ENCODE measurements around the gene FAM83B.
"Not testable (repeated sequence)": the region's sequence is repeated elsewhere in the genome, so short reads cannot be mapped to it uniquely, and the experiment has no call there.

The FAM83B gene, protein sequence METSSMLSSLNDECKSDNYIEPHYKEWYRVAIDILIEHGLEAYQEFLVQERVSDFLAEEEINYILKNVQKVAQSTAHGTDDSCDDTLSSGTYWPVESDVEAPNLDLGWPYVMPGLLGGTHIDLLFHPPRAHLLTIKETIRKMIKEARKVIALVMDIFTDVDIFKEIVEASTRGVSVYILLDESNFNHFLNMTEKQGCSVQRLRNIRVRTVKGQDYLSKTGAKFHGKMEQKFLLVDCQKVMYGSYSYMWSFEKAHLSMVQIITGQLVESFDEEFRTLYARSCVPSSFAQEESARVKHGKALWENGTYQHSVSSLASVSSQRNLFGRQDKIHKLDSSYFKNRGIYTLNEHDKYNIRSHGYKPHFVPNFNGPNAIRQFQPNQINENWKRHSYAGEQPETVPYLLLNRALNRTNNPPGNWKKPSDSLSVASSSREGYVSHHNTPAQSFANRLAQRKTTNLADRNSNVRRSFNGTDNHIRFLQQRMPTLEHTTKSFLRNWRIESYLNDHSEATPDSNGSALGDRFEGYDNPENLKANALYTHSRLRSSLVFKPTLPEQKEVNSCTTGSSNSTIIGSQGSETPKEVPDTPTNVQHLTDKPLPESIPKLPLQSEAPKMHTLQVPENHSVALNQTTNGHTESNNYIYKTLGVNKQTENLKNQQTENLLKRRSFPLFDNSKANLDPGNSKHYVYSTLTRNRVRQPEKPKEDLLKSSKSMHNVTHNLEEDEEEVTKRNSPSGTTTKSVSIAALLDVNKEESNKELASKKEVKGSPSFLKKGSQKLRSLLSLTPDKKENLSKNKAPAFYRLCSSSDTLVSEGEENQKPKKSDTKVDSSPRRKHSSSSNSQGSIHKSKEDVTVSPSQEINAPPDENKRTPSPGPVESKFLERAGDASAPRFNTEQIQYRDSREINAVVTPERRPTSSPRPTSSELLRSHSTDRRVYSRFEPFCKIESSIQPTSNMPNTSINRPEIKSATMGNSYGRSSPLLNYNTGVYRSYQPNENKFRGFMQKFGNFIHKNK

DNA sequence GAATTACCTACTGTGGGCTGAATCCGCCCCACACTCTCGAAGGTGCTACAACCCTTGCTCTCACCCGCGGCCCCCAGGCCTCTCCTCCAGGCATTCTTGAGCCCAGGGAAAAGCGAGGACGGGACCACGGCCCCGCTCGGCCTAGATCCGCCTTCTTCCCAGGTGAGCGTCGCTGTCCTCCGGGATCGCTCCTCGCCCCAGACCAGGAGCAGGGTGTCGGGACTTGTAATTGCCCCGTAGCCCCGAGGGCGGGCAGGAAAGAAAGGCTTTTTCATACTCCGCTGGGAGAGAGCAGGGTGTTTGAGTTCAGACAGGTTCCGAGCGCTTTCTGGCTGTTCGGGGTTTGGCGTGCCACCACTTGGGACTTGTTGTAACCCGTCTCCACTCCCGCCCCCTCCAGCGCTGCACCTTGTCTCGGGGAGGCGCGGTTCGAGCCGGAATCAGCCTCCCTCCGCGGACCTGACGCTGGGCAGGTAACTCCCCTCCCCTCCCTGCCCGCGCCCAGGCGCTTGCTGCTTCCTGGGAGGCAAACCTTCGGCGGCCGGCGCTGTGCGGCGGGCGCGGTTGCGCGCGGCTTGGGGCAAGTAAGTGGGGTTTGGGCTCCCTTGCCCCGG is at the start of gene FAM83B:
TSS of gene FAM83B (plus strand) at position 529 of the 614 bp plus-strand sequence. CDS start 23,476 bp downstream, outside the sequence.
- DNase-seq: peak; percentile 91

DNA sequence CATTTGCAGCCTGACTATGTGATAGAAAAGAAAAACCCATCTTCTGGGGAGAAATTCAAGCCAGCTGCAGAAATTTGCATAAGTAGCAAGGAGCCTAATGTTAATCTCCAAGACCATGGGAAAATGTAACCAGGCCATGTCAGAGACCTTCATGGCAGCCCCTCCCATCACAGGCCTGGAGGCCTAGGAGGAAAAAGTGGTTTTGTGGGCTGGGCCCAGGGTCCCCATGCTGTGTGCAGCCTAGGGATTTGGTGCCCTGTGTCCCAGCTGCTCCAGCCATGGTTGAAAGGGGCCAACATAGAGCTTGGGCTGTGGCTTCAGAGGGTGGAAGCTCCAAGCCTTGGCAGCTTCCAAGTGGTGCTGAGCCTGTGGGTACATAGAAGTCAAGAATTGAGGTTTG is 49.7 kb upstream of the FAM83B start:
- DNase-seq: not testable (repeated sequence)

DNA sequence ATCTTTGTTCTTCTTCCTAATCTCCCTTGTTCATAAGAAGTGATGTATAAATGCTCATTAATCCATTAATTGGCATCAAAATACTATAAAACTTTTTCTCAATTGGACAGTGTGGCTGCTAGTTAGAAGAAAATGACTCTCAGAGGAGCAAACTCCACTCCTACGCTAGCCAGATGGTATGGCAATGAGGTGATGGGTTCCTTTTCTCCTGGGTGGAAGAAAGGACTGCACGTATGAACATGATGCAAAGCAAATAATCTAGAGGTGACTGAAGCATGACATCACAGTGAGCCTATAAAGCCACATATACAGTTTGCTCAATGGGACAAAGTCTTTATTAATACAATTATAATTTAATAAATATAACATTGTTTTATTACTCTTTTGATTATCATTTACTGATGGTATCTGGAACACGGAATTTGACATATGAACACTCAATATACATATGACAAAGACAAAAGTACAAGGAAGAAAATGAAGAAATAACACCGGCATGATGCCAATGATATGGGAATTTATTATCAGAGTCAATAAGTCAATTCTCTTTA is 46.4 kb upstream of the FAM83B start:
- DNase-seq: no peak

DNA sequence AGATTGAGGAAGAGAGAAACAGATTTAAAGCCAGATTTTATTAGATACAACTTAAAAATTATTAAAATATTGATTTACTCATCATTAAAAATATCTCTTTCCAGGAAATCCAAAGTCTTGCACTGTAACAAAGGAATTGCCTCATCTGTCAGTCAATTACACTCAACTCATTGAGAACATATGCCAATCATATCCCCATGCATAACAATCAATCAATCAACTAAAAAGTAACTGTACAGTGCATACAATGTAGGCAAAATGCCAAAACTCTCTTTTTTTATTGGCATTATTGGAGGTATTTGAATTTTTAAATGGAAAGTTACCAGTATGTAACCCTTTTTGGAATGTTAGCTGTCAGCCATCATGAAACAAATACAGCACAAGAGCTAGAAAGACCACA is 45.3 kb upstream of the FAM83B start:
- no peak for DNase-seq

DNA sequence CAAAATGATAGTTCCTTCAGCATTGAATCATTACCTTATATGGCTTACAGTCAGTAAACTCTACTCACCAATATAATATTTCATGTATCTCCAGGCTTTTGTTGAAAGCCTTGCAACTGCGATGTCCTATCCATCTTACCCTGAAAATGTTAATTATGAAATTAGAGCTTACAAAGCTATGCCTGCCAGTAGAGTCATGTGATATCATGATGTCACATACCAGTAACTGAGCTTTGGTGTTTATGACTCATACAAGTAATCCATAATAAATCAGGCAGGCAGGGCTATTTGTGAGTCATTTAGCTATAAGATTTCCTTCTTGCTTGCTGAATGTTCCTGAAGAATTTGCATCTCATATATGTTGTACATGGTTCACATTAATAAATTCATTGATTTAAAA is 44.9 kb upstream of the FAM83B start:
- no peak for DNase-seq

DNA sequence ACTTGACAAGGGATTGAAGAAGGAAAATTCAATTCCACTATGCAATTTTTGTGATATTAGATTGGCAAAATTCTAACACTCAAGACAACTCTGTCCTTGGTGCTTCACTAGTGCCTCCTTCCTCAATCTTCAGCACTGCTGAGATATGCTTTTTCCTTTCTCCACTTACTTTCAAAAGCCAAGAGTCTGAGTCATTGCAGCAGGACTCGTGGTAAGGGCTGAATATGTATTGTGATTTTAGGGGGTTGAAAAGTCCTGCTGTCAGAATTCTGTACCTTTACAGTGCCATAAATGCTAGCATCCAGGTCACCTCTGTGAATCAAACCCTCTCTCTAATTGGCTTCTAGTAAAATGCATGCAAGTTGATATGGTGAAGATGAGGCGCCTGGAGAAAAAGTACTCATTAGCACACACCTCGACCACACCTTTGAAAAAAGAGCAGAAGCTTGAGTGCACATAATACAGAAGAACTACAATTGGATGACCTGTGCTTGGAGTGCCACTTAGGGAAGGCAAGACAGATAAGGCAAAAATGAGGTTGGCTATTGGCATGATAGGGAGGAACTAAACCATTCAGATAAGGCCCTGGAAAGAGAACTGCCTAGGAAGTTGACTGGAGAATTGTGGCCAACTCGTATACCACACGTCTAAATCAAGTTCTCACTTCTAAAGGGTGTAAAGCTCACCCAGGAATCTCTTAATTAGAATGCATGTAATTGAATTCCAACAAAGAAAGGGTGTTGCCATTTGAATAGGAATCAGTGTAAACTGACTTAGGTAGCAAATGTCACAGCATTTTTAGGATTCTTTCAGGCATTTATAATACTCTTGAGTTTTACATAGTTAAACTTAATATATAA is 43.6 kb upstream of the FAM83B start:
- no peak for DNase-seq

DNA sequence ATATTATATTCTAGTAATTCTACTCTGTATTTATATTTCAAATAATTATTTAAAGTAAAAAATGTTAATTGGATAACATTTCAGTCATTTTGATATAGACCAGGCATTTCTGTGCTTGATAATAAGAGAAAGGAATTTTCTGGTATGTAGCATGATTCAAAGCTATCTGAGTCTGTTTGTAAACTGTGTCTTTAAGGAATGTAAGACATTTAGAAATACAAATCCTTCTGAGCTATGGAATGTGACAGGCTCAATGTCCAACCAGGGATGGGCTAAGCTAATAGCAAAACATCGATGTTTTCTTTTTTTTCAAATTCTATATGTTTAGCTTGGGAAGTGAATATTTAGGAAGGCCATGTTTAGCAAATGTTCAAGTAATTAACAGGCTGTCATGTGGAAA is 41.5 kb upstream of the FAM83B start:
- DNase-seq: no peak

DNA sequence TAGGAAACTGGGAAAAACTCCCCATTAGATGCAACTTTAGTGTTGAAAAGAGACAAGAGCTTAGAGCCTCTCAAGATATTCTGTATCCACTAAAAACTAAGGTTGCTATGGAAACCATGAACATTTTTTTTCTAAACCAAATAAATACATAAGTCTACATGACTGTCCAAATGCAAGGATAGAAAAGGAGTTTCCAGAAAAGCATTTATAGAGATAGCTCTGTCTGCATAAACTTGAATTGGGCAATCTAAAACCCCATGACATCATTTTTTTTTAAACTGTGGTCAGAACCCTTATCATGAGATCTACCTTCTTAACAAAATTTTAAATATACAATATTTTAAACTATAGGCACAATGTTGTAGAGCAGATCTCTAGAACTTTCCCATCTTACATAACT is 36.4 kb upstream of the FAM83B start:
- no peak for DNase-seq

DNA sequence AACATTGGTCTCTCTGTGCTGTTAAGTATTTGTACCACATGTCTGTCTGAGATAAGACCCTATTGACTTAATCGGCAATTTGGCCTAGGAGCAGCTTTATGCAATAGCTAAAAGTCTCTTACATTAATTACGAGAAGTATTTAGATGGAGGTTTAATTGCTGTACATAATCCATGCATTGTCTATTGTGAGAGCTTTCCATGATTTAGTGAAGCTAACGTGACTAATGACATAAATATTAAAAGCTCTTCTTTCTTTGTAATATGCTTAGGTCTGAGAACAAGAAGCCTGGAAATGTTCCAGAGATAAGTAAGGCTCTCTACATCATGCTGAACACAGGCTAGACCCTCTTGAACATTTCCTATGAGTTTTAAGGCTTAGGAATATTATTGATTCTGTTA is 32.7 kb upstream of the FAM83B start:
- DNase-seq: no peak

DNA sequence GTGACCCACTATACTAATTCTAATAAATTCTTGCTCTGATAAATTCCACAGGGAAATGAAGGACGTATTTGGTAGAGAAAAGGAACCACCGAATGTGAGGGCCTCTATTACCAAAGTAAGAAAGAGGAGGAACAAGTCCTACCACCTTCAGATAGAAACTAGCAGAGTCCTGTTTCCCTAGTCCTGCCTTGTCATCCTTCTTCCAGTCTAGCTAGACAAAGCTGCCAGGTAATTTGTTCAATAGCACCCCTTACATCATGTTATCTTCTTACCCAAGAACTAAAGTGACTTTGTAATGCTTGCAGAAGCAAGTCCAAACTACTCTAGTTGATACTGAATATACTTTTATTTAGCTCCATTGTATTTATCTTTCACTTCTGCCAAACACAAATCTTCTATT is 29.3 kb upstream of the FAM83B start:
- DNase-seq: no peak

DNA sequence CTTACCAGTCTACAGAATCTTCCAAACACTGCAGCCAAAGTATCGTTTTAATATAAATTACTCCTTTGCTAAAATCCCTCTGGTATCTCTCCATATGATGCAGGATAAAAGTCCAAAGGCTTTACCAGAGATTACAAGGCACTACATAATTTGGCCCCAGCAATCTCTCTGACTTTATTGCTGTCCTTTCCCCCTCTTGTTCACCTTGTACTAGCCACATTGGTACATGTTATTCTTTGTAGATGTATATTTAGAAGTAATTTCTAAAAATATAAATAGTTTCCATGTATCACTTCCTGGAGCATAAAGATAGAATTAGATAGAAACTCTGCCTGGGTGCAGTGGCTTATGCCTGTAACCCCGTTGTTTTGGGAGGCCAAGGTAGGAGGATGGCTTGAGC is 28.7 kb upstream of the FAM83B start:
- no peak for DNase-seq

DNA sequence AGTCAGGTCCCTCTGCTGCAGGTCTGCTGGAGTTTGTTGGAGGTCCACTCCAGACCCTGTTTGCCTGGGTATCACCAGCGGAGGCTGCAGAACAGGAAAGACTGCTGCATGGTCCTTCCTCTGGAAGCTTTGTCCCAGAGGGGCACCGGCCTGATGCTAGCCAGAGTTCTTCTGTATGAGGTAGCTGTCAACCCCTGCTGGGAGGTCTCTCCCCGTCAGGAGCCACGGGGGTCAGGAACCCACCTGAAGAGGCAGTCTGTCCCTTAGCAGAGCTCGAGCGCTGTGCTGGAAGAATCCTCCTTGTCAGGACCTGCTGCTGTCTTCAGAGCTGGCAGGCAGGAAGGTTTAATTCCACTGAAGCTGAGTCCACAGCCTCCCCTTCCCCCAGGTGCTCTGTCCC is 22.3 kb upstream of the FAM83B start:
- not testable (repeated sequence) for DNase-seq

DNA sequence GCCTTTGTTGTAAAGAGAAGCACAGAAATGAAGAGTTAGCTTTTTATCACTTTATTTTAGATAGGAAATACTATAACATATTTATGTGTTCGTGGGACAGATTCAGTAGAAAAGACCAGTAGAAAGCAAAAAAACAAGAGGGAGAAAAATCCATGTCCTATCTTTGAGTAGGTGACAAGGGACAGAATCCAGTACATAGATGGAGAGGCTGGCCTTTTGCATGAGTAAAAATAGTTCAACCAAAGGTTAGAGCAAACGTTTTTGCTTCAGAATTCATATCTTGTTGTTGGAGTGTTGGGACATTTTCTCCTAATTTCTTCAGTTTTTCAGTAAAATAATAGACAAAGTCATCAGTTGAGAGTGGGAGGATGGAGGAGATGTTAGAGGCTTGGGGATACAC is 19.6 kb upstream of the FAM83B start:
- no peak for DNase-seq

DNA sequence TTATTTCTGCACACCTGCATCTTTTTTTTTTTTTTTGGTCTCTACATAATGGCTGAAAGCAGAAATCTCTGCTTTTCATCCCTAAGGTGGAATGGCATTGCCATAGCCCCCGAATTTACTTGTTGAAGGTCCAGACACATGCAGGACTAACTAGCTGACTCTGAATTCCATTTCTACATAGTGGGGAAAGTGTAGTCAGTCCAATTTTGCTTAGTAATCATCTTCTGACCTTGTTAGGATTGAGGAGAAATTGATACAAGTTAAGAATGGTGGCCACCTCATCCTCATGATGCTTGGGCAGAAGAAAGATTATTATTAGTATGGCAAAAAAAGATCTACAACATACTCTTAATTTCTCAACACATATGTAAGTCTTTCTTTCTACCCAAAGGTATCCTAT is 16.4 kb upstream of the FAM83B start:
- no peak for DNase-seq

DNA sequence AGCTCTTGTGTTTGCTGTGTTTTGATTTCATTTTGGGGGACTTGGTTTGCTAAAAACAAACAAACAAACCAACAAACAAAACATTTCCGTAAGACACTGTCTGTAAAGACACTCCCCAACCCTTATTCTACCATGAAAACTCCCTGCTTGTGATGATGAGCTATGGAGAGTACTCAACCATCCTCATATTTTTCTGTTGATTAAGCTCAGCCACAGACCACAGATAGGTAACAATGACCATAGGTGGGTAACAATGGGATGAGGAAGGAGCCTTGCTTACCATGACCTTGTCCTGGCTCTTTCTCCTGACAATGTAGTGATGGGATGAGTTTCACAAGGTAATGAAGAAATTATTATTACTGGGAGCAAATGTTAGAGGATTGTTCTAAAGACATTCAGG is 11.4 kb upstream of the FAM83B start:
- DNase-seq: no peak

DNA sequence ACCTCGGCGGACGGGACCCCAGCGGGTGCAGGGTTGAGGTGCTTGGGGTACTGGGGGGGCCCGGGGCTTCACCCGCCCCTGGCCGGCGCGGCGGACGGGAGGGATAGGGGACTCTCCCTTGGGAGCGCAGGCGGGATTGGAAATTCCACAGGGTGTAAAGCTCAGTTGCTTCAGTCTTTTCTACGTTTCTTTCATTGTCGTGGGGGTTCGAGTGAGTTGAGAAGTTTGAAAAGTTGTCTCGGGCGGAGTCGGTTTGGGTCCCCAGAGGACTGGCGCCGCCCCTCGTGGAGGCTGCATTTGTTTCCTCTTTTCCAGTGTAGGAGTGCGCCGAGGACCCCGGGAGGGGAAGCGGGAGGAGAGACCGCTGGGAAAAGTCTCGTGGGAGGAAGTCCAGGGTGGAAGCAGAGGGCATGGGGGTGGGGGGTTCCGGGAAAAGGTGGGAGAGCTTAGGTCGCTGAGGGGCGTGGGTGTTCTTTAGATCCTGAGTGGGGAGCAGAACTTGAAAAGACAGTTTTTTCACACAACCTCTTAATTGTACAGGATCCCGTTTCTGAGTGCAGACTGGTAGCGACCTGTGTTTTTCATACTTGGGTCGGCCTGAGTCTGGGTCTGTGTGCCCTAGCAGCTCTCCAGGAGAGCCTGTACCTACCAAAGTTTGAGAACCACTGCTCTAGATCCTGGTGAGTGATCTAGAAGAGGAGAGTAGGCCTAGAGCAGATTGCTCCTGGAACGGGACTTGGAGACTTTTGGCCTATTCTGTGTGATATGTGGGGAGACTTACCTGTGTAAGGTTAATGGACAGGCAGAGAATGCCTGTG is 495 bp downstream of the FAM83B start:
- DNase-seq: peak; percentile 82

DNA sequence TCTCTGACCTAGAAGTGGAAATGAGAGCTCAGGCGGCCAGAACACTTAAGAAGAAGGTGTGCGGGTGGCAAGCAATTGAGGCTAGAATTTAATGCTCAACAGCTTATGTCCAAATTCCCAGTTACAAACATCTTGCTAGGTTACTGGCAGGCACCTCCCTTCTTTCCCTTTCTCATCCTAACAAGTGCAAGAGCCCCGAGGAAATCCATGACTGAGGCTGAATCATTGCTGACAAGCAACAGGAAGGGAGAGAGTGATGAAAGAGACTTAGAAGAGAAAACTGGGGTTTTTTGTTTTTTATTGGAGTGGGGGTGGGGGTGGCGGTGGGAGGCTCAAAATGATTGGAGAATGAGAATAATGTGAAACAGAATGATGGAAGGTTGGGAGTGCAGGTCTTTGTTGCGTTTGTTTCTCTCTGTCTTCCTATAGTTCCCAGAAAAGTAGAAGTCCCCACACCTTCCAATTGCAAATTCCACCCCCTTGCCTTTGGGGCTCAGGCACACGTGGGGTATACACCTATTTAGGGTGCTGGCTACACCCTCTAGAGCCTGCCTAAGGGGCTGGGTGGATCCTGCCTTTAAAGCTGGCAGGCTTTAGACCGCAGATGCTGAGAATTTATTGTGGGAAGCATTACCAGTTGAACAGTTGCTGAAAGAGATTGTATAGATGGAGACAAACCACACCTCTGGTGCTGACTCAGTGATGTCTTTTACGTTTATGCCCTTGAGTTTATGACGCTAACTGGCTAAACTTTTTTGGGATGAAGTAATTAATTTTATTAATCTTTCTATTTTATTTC is 1.4 kb downstream of the FAM83B start:
- DNase-seq: peak; percentile 66

DNA sequence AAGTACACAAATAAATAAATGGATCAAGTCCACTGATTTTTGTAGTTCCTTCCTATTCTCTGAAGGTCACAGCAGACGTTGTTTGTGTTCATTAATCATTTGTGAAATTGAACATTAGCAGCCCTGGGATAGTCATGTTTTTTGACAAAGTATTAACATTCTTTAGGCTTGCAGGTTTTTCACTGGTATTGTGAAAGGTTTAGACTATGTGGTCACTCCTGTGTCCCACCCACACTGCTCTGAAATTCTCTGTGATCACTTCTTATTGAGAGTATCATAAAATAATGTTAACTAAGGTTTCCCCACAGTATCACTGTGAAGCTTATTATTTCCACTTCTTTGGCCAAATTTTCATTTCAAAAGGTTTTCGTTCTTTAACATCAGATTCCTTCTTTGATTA is 3.5 kb downstream of the FAM83B start:
- no peak for DNase-seq

DNA sequence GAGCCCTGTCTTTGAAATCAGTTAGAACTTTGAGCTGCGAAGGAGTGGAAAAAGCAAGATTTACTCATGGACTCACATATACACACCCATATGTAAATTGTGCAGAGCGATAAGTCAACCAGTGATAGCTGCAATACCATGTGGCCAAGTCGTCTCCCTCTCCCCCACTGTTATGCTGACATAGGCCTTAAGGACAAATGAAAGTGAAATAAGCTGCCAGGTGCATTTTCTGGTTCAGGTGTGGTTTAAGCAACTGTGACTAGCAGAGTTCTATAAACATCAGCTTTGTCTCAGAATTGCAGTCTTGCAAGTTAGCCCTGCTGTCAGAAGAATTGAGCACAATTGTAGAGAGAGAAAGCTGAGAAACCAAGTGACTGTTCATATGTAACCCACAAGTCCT is 9.6 kb downstream of the FAM83B start:
- DNase-seq: no peak

DNA sequence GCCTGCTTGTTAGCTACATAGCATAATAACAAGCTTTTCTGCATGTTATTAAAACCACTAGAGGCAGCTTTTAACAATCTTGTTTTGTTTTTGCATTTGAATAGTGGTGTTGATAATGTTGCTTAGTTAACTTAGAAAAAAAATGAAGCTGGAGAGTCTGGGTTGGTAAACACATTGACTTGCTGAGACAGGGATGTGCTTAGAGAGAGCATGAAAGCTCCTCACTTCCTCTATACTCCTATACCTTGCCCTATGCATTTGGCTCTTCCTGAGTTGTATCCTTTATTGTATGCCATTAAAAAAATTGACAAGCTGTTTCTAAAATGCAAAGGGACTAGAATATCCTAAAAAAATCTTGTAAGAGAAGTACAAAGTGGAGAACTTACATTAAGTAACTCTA is 13.6 kb downstream of the FAM83B start:
- DNase-seq: no peak
